ENCODE data around the gene GGCX. TPM values are rescaled to one million over a fixed set of nuclear protein-coding genes. Genes with fewer than 3 reads are reported as not detected.

GGCX gene
- total and polyA plus RNA-seq, 12 donors: 14.9 to 85.2 (median 44.1) TPM

GRCh38 chr2:85591563-85591962, 30.3 kb upstream of the GGCX start:
- Histone ChIP-seq H3K4me1 (replicated peaks in 1 of 2) (peaks cover 13 to 67% of the 10 kb centered on the region in 2 donors), H3K9me3 (replicated peaks in 1 of 3) (no peaks in the 10 kb centered on the region), H3K27ac (peak overlapping the region in 4 of 5 donors; percentile 33 to 92 (median 65)), H3K36me3 (replicated peaks in 1 of 2) (no peaks in the 10 kb centered on the region), H3K27me3 (no peaks in the 10 kb centered on the region), H3K4me3 (no peak overlapping the region)
- TF ChIP-seq POLR2A (IDR thresholded peaks at IDR 0.05) (no peak), CTCF (IDR thresholded peaks at IDR 0.05) (no peak)
- WGBS, 4 donors: 58 to 78% (median 66%) methylated on average over 12 of the region's 12 CpGs
- intact Hi-C loops (cut with DNase I): no loop called here
- peak in 2 of 7 donors; percentile 34 to 39 for DNase-seq

GRCh38 chr2:85590950-85591349, 29.7 kb upstream of the GGCX start:
- no peaks in the 10 kb centered on the region for H3K36me3 ChIP-seq (replicated peaks in 1 of 2)
- no peak overlapping the region for H3K4me3 ChIP-seq
- peak overlapping the region; percentile 33 to 92 (median 49) for H3K27ac ChIP-seq
- DNase-seq: no peak
- intact Hi-C loops (cut with DNase I): no loop called here
- H3K9me3 ChIP-seq (replicated peaks in 1 of 3): no peaks in the 10 kb centered on the region
- peaks cover 11 to 66% of the 10 kb centered on the region in 2 donors for H3K4me1 ChIP-seq (replicated peaks in 1 of 2)
- no peak for TF ChIP-seq POLR2A (IDR thresholded peaks at IDR 0.05)
- TF ChIP-seq CTCF (IDR thresholded peaks at IDR 0.05): no peak
- no peaks in the 10 kb centered on the region for H3K27me3 ChIP-seq
- 61 to 91% (median 74%) methylated on average over 2 of the region's 2 CpGs for WGBS, 4 donors

- no peak overlapping the region for H3K4me3 ChIP-seq
- intact Hi-C loops (cut with DNase I): no loop called here
- peak overlapping the region in 4 of 5 donors; percentile 33 to 92 (median 66) for H3K27ac ChIP-seq
- no peaks in the 10 kb centered on the region for H3K9me3 ChIP-seq (replicated peaks in 1 of 3)
- peak in 4 of 7 donors; percentile 54 to 78 (median 56) for DNase-seq
- WGBS, 4 donors: 42 to 58% (median 57%) methylated on average over 6 to 7 of the region's 7 CpGs
- H3K27me3 ChIP-seq: no peaks in the 10 kb centered on the region
- no peak for TF ChIP-seq POLR2A (IDR thresholded peaks at IDR 0.05)
- no peak for TF ChIP-seq CTCF (IDR thresholded peaks at IDR 0.05)
- H3K4me1 ChIP-seq (replicated peaks in 1 of 2): peaks cover 19 to 74% of the 10 kb centered on the region in 2 donors
- H3K36me3 ChIP-seq (replicated peaks in 1 of 2): no peaks in the 10 kb centered on the region
These were observed 28.9 kb upstream of the GGCX start for GRCh38 chr2:85589982-85590791.

- intact Hi-C loops (cut with DNase I): no loop called here
- Histone ChIP-seq H3K36me3 (replicated peaks in 1 of 2) (no peaks in the 10 kb centered on the region), H3K27me3 (no peaks in the 10 kb centered on the region), H3K27ac (peak overlapping the region in 2 of 5 donors; percentile 88 to 92), H3K9me3 (replicated peaks in 1 of 3) (no peaks in the 10 kb centered on the region), H3K4me3 (no peak overlapping the region), H3K4me1 (replicated peaks in 1 of 2) (peaks cover 17 to 75% of the 10 kb centered on the region in 2 donors)
- DNase-seq: no peak
- TF ChIP-seq POLR2A (IDR thresholded peaks at IDR 0.05): no peak
- TF ChIP-seq CTCF (IDR thresholded peaks at IDR 0.05): no peak
- 80 to 93% (median 85%) methylated on average over 4 of the region's 4 CpGs for WGBS, 4 donors
These were observed 27.9 kb upstream of the GGCX start for GRCh38 chr2:85589181-85589580.

Measured in adrenal gland (tissue), 12 donors.